GM11168 (cell line): ENCODE data around the gene CDT1.

Experiments
- in situ Hi-C: fragments of 300-500 bp; cut with MboI; formaldehyde crosslinking; loops from one replicate; pipeline ENCODE4 v1.12.0; 2022; ENCODE audit warnings: low sequenced_read_pairs; ENCODE audit not compliant: unreplicated experiment

CDT1 gene

GRCh38 chr16:88803264-88803987 is at the start of gene CDT1:
CDT1 (plus strand) TSS chr16:88803789; CDS start chr16:88803832, 43 bp downstream.
- in situ Hi-C loops, result no loop called here

DNA sequence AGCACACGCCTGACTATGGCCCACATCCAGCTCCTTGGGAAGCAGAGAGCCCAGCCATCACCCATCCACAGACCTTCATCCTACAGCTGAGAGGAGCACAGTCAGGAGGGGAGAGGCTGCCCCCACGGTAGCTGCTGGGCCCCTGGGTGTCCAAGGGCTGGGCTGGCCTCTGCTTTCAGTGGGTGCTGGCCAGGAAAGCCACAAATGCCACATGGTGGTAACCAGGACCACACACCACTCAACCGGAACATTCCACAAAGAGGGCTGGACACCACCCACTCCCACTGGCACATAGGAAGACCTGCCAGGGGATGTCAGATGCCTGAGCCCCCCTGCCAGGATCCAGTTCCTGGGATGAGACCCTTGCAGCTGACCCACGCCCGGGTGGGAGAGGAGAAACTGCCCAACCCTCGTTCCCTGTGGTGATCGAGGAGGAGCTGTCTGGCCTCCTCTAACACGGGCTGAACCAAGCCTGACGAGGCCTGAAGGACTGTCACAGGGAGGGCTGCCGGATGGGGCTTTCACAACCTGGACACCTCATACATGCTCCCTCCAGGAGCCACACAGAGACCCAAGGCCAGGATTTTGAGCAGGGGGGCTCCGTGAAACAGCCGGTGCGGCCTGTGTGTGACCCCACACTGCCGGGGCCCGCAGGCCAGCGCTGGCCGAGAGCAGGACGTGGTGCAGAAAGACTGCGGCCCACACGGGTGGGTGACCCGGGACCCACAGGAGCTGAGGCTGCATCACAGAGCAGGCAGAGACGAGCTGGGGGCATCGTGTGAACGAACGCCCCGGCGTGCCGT is 49.3 kb upstream of the CDT1 start:
- in situ Hi-C loops, result loop anchor here (5.0 kb wide), 1 partner anchor 33 kb away; the partner anchor contains the start of gene PIEZO1

DNA sequence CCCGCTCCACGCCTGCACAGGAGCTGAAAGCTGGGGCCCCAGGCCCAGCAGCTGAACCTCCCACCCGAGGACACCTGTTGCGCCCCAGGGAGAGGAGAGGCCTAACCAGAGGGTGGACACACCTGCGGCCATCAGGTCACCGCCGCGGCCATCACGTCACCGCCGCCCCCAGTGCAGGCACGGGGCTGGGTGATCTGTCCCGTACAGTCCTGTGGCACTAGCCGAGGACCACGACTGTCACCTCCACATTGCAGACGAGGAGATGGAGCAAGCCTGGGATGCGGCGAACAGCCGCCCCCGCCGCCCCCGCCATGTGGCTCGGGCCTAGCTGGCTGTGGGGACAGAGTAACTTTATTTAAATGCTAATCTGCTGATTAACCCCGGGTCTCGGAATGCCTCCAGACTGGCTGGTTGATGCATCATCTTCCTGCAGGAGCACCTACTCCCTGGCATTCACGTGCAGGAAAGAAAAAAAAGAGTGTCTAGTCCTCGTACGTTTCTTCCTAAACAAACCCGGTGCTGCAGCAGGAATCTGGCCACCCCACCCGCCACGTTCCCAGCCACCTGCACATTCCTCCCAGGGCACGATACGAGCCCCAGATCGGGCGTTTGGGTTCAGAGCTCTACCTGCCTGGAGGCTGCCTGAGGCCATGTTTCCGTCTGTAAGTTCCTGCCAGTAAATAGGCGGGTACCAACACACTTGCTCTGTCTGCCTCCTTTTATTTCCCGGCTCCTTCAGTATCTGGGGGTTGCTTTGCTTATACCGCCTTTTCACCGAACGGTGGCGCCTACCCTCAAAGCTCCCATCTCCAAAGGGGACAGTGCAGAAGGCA is 48.5 kb upstream of the CDT1 start:
- in situ Hi-C loops, result loop anchor here (5.0 kb wide), 1 partner anchor 32 kb away; the partner anchor contains the start of gene PIEZO1

- in situ Hi-C loops, result no loop called here
Measured at GRCh38 chr16:88755745-88756443, 47.7 kb upstream of the CDT1 start.

DNA sequence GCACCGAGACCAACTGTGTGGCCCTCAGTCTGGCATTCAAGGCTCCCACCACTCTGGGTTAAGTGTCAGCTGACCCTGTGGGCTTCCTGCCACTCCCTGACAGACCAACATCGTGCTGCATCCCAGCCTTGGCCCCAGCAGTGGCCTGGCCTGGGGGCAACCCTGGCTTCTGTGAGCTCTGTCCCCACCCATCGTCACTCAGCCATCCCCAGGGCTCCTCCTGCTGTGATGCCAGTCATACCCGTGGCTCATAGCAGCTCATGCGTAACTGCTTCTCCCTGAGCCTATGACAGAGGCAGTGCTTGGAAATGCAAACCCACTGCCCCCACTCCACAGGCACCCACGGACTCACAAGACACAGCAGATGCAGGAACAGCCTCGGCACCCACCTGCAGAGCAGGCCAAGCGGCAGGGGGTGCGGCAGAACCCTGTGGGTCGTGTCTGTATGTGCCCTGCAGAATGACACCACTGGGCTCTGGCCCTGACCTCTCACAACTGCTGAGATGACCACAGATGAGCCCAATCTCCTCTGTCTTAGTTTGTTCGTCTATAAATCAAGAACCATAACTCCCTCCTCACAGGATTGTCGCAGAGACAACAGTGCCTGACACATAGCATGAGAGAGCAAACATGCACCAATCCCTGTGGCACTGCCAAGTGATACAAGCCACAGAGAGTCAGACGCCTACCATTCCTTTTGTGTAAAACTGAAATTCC is 45.2 kb upstream of the CDT1 start:
- in situ Hi-C loops, result no loop called here

DNA sequence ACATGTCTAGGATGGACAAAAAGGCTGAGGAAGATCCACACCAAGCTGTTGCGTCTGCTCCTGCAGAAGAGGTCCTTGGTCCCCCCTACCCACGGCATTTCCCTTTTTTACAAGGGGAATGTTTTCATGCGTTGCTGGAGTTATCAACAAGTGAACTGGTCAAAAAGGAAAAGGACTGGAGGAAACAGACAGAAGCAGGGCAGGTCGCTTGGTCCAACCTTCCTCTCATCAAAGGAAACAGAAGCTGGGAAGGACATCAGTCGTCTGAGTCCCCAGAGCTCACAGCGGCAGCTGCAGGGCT is 44.7 kb upstream of the CDT1 start:
- in situ Hi-C loops, result no loop called here

GRCh38 chr16:88759245-88759975 is 44.2 kb upstream of the CDT1 start:
- in situ Hi-C loops, result no loop called here

- in situ Hi-C loops, result no loop called here
Measured at GRCh38 chr16:88759976-88760350, 43.6 kb upstream of the CDT1 start.

GRCh38 chr16:88760424-88761142 is 43.0 kb upstream of the CDT1 start:
- in situ Hi-C loops, result no loop called here

DNA sequence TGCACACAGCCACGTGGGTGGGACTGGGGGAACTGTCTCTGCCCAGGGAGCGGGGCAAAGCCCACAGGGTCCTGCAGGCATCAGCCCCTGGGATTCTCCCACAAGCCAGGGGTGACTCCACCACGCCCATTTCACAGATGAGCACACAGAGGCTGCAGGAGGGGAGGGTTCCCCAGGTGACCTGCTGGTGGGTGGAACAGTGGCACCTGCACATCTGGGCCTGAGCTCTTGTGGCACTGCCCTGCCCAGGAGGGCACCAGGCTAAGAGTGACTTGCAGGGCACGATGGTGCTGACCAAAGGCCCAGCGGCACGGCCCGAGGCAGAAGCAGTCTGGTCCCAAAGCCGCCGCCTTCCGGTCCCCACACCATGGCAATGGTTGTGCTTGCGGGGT is 42.5 kb upstream of the CDT1 start:
- in situ Hi-C loops, result no loop called here

DNA sequence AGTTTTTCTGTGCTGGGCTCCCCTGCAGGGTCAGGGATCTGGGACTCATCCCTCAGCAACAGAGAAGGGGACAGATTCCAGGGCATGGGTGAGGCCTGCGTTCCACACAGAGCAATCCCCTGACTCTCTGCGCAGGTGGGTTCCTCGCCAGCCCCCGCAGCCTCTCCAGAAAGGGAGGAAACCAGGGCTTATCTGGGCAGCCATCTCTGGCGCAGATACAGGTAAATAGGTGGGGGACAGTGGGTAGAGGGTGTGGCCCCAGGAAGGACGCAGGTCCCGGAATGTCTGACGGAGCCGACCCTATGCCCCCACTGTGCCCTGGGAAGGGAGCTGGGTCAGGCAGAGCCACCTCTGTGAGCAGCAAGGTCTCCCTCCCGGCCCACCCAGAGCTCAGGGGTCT is 41.8 kb upstream of the CDT1 start:
- in situ Hi-C loops, result no loop called here

GRCh38 chr16:88762258-88762870 is 41.2 kb upstream of the CDT1 start:
- in situ Hi-C loops, result no loop called here

DNA sequence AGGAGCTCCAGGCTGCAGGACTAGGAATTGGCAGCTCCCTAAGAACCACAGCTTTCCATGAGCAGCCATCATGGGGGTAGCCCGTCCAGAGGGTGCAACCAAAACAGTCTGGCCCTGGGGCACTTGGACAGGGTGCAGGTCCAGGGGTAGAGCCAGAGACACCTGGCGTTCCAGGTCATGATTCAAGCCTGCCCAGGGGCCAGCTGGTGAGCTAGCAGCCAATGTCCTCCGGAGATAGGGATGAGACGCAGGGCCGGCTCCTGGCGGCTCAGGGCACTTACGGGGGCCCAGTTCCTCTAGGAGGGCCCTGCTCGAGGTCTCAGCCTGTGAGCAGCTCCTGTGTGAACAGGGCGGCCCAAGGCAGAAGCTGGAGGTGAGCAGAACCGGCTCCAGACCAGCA is 40.6 kb upstream of the CDT1 start:
- in situ Hi-C loops, result no loop called here

- in situ Hi-C loops, result no loop called here
Measured at GRCh38 chr16:88763502-88764053, 40.0 kb upstream of the CDT1 start.

GRCh38 chr16:88764080-88764479 is 39.5 kb upstream of the CDT1 start:
- in situ Hi-C loops, result no loop called here

DNA sequence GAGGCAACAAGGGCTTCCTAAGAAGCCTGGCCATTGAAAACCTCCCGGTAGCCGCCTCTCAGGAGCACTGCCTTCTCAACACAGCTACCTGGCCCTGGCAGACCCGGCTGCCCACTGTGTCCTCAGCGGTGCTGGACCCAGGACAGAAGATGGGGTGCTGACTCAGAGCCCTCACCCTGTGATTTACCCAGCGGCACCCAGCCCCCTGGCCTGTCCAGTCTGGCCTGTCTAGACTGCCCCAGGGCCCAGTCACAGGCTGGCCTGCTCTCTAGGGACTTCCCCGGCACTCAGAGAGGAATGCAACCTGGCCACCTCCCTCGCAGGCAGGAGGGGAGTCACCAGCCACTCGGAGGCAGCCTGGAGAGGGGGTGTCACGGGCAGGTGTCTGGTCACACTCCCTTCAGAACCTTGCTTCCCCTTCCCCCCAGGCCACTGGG is 38.7 kb upstream of the CDT1 start:
- in situ Hi-C loops, result no loop called here

- in situ Hi-C loops, result no loop called here
Measured at GRCh38 chr16:88766975-88767374, 36.6 kb upstream of the CDT1 start.
